GM13977 (cell line): ENCODE data around the gene ISY1.
"Not testable (repeated sequence)": the region's sequence is repeated elsewhere in the genome, so short reads cannot be mapped to it uniquely, and the experiment has no call there.

Experiments used
- DNase-seq: peaks from one replicate; pipeline ENCODE4 v3.0.0; 2012; ENCODE audit warnings: low spot score
- CTCF ChIP-seq: IDR thresholded peaks from 2 replicates; pipeline ENCODE4 v1.5.1; 2012; ENCODE audit warnings: mild to moderate bottlenecking, control low read depth; ENCODE audit not compliant: insufficient read depth; ENCODE audit errors: extremely low read depth, missing control alignments
- in situ Hi-C: fragments of 300-500 bp; cut with MboI; formaldehyde crosslinking; loops from one replicate; pipeline ENCODE4 v1.12.0; 2022; ENCODE audit warnings: low sequenced_read_pairs, low pct_unique_long_range_greater_than_20kb, mixed read lengths, inconsistent platforms; ENCODE audit not compliant: unreplicated experiment

Gene ISY1

DNA sequence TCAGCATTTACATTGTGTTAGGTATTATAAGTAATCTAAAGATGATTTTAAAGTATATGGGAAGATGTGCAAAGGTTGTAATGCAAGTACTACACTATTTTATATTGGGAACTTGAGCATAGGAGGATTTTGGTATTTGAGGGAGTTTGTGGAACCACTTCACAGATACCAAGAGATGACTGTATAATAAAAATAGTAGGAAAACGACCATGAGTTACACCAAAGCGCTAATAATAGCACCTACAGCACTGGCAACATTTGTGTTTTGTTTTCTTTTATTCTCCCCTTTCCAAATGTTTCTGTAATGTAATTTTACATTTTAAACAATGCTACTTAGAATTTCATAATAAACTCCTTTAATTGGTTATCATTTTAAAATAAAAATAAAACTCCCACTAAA is 12.3 kb upstream of the ISY1 start:
- TF ChIP-seq CTCF = no peak
- no peak for DNase-seq
- in situ Hi-C loops = no loop called here

GRCh38 chr3:129166579-129167332 is 5.9 kb upstream of the ISY1 start:
- TF ChIP-seq CTCF = no peak
- in situ Hi-C loops = no loop called here
- no peak for DNase-seq

DNA sequence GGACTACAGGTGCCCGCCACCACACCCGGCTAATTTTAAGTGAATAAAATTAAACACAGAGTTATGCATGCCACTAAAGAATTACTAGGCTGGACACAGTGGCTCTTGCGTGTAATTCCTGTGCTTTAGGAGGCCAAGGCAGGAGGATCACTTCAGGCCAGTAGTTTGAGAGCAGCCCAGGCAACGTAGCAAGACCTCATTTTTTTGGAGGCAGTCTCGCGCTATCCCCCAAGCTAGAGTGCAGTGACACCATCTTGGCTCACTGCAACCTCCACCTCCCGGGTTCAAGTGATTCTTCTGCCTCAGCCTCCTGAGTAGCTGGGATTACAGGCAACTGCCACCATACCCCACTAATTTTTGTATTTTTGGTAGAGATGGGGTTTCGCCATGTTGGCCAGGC is 4.7 kb upstream of the ISY1 start:
- in situ Hi-C loops = not testable (repeated sequence)

GRCh38 chr3:129164500-129164899 is 3.6 kb upstream of the ISY1 start:
- in situ Hi-C loops = no loop called here
- TF ChIP-seq CTCF = no peak
- DNase-seq = no peak

More for the DNA sequence above, 4.7 kb upstream of the ISY1 start:
- not testable (repeated sequence) for DNase-seq

DNA sequence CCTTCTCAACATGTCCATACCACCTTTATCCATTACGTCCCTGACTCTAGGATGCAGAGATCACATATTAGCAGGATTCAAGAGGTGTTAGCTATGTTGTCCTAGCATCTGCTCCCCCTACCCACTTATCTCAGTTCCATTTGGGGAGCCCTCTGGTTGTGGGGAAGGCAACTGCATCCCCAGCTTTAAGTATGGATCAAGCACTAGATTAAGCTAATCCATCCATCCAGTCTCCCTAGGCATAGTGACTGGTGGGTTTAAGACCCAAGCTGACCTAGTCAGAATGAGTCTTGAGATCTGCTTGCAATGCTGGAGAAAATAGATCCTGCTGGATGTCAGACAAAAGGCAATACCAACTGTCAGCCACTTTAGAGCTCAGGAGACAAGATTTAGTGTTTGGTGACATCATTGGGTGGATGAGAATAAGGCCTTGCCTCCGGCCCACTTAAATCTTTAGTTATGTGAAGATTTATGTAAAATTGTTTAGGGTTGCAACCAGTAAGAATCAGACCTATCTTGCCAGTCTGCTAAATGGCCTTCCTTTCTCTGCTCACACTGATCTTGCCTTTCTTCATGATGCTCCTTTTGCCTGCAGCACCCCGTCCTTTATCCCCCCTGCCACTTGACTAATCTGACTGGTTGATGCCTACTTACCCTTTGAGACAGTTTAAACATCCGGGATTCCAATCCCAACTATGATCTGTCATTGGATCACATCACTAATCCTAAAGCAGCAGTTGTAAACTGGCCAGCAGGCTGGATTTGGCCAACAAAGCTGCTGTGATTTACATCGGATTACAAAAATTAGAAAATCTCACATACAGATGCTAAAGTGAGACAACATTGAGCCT is 2.1 kb upstream of the ISY1 start:
- peak; percentile 16 for TF ChIP-seq CTCF
- in situ Hi-C loops = no loop called here
- no peak for DNase-seq

GRCh38 chr3:129161860-129162271 is 1.0 kb upstream of the ISY1 start:
- TF ChIP-seq CTCF = peak; percentile 4
- in situ Hi-C loops = no loop called here
- peak; percentile 43 for DNase-seq

GRCh38 chr3:129144786-129145185 is 16.1 kb downstream of the ISY1 start:
- TF ChIP-seq CTCF = no peak
- in situ Hi-C loops = no loop called here

DNA sequence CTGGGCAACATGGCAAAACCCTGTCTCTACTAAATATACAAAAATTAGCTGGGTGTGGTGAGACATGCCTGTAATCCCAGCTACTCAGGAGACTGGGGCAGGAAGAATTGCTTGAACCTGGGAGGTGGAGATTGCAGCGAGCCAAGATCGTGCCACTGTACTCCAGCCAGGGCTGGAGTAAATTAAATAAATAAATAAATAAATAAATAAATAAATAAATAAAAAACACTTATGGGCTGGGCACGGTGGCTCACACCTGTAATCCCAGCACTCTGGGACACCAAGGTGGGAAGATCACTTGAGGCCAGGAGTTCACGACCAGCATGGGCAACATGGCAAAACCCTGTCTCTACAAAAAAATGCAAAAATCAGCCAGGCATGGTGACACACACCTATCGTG is 19.9 kb downstream of the ISY1 start:
- DNase-seq, in situ Hi-C loops: not testable (repeated sequence)

More at GRCh38 chr3:129144786-129145185, 16.1 kb downstream of the ISY1 start:
- DNase-seq = no peak
